OCI-LY7 (cell line): Measurements from ENCODE around the gene YPEL4. TPM values are rescaled to one million over a fixed set of nuclear protein-coding genes. Genes with fewer than 3 reads are reported as not detected.

Experiments
- BruUV-seq: library from RNA; stranded (reverse); fragments of 400-500 nt; replicated peaks from 2 replicates; lab custom pipeline; 2021; lab: Mats Ljungman, UMichigan
- CTCF ChIA-PET: fragments of 300-600 bp; sonication (Branson Sonifier 250); formaldehyde crosslinking; loops from one replicate; lab custom pipeline; 2022; ENCODE audit warnings: antibody characterized with exemption; ENCODE audit not compliant: unreplicated experiment; lab: Charles Lee
- POLR2A ChIA-PET: fragments of 300-600 bp; sonication (Branson Sonifier 250); formaldehyde crosslinking; loops from one replicate; lab custom pipeline; 2022; ENCODE audit warnings: antibody characterized with exemption; lab: Charles Lee
- DNase-seq: peaks from one replicate; pipeline ENCODE4 v3.0.0-alpha.2; 2015; ENCODE audit warnings: low spot score
- H2AFZ ChIP-seq: fragments of 200-600 bp; sonication (generic), shearing (Covaris generic); 2 replicates; pipeline ENCODE4 v1.6.1; 2014; ENCODE audit warnings: mild to moderate bottlenecking, antibody characterized with exemption, low read length, moderate library complexity
- H3K27ac ChIP-seq: fragments of 200-600 bp; sonication (generic); 2 replicates; pipeline ENCODE4 v1.5.1; 2014; ENCODE audit warnings: mixed run types, low read depth, mild to moderate bottlenecking, moderate library complexity, low read length, inconsistent platforms; ENCODE audit not compliant: poor library complexity, severe bottlenecking
- H3K36me3 ChIP-seq: fragments of 200-600 bp; sonication (generic); 2 replicates; pipeline ENCODE4 v1.6.1; 2014; ENCODE audit warnings: mild to moderate bottlenecking, antibody characterized with exemption, low read length, moderate library complexity, mixed read lengths; ENCODE audit not compliant: insufficient read depth
- H3K4me1 ChIP-seq: fragments of 200-600 bp; sonication (generic); 2 replicates; pipeline ENCODE4 v1.5.1; 2014; ENCODE audit warnings: mild to moderate bottlenecking, low read length; ENCODE audit not compliant: insufficient read depth, poor library complexity, severe bottlenecking
- H3K4me2 ChIP-seq: fragments of 200-600 bp; sonication (generic); 2 replicates; pipeline ENCODE4 v1.6.1; 2014; ENCODE audit warnings: mild to moderate bottlenecking, low read length
- H3K4me3 ChIP-seq: fragments of 200-600 bp; sonication (generic); 2 replicates; pipeline ENCODE4 v1.5.1; 2014; ENCODE audit warnings: mild to moderate bottlenecking, low read depth, low read length; ENCODE audit not compliant: poor library complexity, severe bottlenecking
- H3K79me2 ChIP-seq: fragments of 200-600 bp; sonication (generic); 2 replicates; pipeline ENCODE4 v1.6.1; 2016; ENCODE audit warnings: low read depth, mild to moderate bottlenecking, low read length, moderate library complexity, mixed read lengths; ENCODE audit not compliant: insufficient read depth
- H3K9me2 ChIP-seq: fragments of 200-600 bp; sonication (generic); 2 replicates; pipeline ENCODE4 v1.6.1; 2016; ENCODE audit warnings: mild to moderate bottlenecking, low read length, mixed read lengths; ENCODE audit not compliant: insufficient read depth
- H3K9me3 ChIP-seq: fragments of 200-600 bp; sonication (generic); 2 replicates; pipeline ENCODE4 v1.6.1; 2014; ENCODE audit warnings: mild to moderate bottlenecking, mixed run types, low read length, mixed read lengths
- H4K20me1 ChIP-seq: fragments of 200-600 bp; sonication (generic); 2 replicates; pipeline ENCODE4 v1.6.1; 2014; ENCODE audit warnings: mild to moderate bottlenecking, antibody characterized with exemption, low read length, moderate library complexity, mixed read lengths; ENCODE audit not compliant: insufficient read depth
- EZH2phosphoT487 ChIP-seq: fragments of 200-600 bp; sonication (generic); IDR thresholded peaks from 2 replicates; pipeline ENCODE4 v1.6.1; 2018; ENCODE audit warnings: low read depth, borderline replicate concordance, mild to moderate bottlenecking, mixed run types, antibody characterized with exemption, low read length, moderate library complexity, mixed read lengths
- intact Hi-C: fragments of 100-400 bp; cut with micrococcal nuclease; formaldehyde crosslinking; loops from one replicate; pipeline ENCODE4 v1.10.0; 2022; ENCODE audit not compliant: unreplicated experiment
- total RNA-seq, 2 experiments: library from RNA; depleted of rRNA in 1 of 2; stranded (reverse); fragments of >200 nt in 1 of 2; shearing (Covaris generic) in 1 of 2; gene quantifications; 2 replicates each; pipeline ENCODE4 v1.2.3, GENCODE V29; 2014 to 2022
- TF ChIP-seq, protein P1 (sequence below): fragments of 200-600 bp; sonication (generic); conservative IDR thresholded peaks from 2 replicates; pipeline ENCODE4 v1.5.1; 2014; ENCODE audit warnings: mild to moderate bottlenecking, antibody characterized with exemption, low read length, moderate library complexity, mixed read lengths

The YPEL4 gene
- total RNA-seq, 2 experiments from 2014 or later: 0.54 to 0.55 TPM

- CTCF ChIA-PET: no interaction called here
- intact Hi-C loops: no loop called here
- no peak overlapping the region for H3K4me3 ChIP-seq
Measured at GRCh38 chr11:57598831-57599155, 50.9 kb downstream of the YPEL4 start.

DNA sequence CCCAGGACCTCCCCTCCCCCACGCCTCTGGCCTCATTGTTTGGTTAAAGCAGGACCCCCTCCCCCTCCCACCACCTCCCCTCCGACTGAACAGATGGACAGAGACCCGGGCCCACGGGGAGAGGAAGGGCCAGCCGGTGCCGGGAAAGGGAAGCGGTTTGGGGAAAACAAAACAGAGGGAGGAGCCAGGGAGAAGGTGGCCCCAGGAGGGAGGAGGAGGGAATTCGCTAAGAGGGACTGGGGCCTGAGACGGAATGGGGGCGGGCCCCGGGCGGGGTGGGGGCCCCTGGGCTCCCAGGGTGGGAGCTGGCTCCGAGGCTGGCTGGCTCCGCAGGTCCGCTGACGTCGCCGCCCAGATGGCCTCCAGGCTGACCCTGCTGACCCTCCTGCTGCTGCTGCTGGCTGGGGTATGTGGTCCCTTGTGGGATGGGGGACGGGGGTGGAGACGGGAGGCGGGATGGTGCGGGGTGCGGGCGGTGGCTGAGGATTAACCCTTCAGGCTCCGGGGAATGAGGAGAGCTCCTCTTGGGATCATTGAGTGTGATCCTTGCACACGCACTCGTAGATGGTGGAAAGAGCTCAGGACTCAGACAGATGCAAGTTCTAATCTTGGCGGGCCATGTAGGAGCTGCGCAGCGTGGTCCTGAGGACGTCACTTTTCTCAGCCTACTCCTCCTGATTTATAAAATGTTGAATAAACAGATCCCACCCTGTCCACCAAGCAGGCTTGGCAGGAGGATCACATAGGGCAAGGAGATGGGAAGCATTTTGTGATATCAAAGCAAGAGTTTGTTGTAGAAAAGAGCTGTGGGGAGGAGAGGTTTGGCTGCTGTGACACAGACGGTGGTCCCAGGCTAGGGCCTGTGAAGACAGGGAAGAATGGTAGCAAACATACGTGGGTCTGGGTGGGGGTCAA lies 51.5 kb downstream of the YPEL4 start:
- intact Hi-C loops: no loop called here
- POLR2A ChIA-PET: interaction anchor here (0.5 kb wide), 1 partner anchor 18 kb away, joined by 3 read pairs; no protein-coding TSS in a partner anchor
- no peaks in the 10 kb centered on the region for H3K4me1 ChIP-seq

More at GRCh38 chr11:57598831-57599155, 50.9 kb downstream of the YPEL4 start:
- DNase-seq: no peak
- H3K27ac ChIP-seq: no peak overlapping the region
- H3K9me2 ChIP-seq: no peaks in the 10 kb centered on the region
- H3K4me1 ChIP-seq: no peaks in the 10 kb centered on the region
- H3K4me2 ChIP-seq: no peak overlapping the region
- H3K36me3 ChIP-seq: no peaks in the 10 kb centered on the region
- H3K9me3 ChIP-seq: no peaks in the 10 kb centered on the region
- no peak overlapping the region for H2AFZ ChIP-seq
- H4K20me1 ChIP-seq: no peaks in the 10 kb centered on the region
- TF ChIP-seq, protein P1, sequence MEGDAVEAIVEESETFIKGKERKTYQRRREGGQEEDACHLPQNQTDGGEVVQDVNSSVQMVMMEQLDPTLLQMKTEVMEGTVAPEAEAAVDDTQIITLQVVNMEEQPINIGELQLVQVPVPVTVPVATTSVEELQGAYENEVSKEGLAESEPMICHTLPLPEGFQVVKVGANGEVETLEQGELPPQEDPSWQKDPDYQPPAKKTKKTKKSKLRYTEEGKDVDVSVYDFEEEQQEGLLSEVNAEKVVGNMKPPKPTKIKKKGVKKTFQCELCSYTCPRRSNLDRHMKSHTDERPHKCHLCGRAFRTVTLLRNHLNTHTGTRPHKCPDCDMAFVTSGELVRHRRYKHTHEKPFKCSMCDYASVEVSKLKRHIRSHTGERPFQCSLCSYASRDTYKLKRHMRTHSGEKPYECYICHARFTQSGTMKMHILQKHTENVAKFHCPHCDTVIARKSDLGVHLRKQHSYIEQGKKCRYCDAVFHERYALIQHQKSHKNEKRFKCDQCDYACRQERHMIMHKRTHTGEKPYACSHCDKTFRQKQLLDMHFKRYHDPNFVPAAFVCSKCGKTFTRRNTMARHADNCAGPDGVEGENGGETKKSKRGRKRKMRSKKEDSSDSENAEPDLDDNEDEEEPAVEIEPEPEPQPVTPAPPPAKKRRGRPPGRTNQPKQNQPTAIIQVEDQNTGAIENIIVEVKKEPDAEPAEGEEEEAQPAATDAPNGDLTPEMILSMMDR: no peak
- TF ChIP-seq EZH2phosphoT487: no peak
- POLR2A ChIA-PET: interaction anchor here (0.5 kb wide), 1 partner anchor 17 kb away, joined by 3 read pairs; no protein-coding TSS in a partner anchor
- no peaks in the 10 kb centered on the region for H3K79me2 ChIP-seq
- BruUV-seq: no TSS peak

More for the DNA sequence above, 51.5 kb downstream of the YPEL4 start:
- CTCF ChIA-PET: no interaction called here
- no peaks in the 10 kb centered on the region for H4K20me1 ChIP-seq
- H2AFZ ChIP-seq: no peak overlapping the region
- no TSS peak for BruUV-seq
- no peaks in the 10 kb centered on the region for H3K36me3 ChIP-seq
- no peak for TF ChIP-seq EZH2phosphoT487
- TF ChIP-seq, protein P1: no peak
- H3K79me2 ChIP-seq: no peaks in the 10 kb centered on the region
- no peaks in the 10 kb centered on the region for H3K9me2 ChIP-seq
- H3K27ac ChIP-seq: no peak overlapping the region
- no peaks in the 10 kb centered on the region for H3K9me3 ChIP-seq
- H3K4me3 ChIP-seq: no peak overlapping the region
- no peak overlapping the region for H3K4me2 ChIP-seq
- no peak for DNase-seq
